PC-3 (cell line): Measurements from ENCODE around the gene SMAD1. TPM values are rescaled to one million over a fixed set of nuclear protein-coding genes. Genes with fewer than 3 reads are reported as not detected.

Source experiments
- ATAC-seq: fragments of 200-7000 bp; cut with Tn5 transposase; 2 replicates; pipeline ENCODE4 v1.9.1; 2020; ENCODE audit warnings: mild to moderate bottlenecking, moderate library complexity
- BruUV-seq: library from RNA; stranded (reverse); fragments of 400-500 nt; replicated peaks from 2 replicates; lab custom pipeline; 2021; lab: Mats Ljungman, UMichigan
- CTCF ChIA-PET: fragments of 300-600 bp; sonication (Branson Sonifier 250); formaldehyde crosslinking; loops from one replicate; lab custom pipeline; 2022; ENCODE audit warnings: antibody characterized with exemption; lab: Charles Lee
- POLR2A ChIA-PET: fragments of 300-600 bp; sonication (Branson Sonifier 250); formaldehyde crosslinking; loops from one replicate; lab custom pipeline; 2022; ENCODE audit warnings: antibody characterized with exemption; ENCODE audit not compliant: unreplicated experiment; lab: Charles Lee
- DNase-seq: peaks from one replicate; pipeline ENCODE4 v3.0.0-alpha.2; 2015
- H2AFZ ChIP-seq: fragments of 300-600 bp; sonication (generic); 2 replicates; pipeline ENCODE4 v1.6.0; 2016; ENCODE audit warnings: antibody characterized with exemption, low read length
- H3F3A ChIP-seq: fragments of 300-600 bp; sonication (generic); one replicate; pipeline ENCODE4 v1.6.0; 2017; ENCODE audit warnings: antibody characterized with exemption, low read length, control low read depth, mild to moderate bottlenecking; ENCODE audit not compliant: unreplicated experiment
- H3K27ac ChIP-seq: fragments of 300-600 bp; sonication (generic); 2 replicates; pipeline ENCODE4 v1.5.1; 2016; ENCODE audit warnings: mild to moderate bottlenecking, low read length
- H3K27me3 ChIP-seq: fragments of 300-600 bp; sonication (generic); 2 replicates; pipeline ENCODE4 v1.6.1; 2016; ENCODE audit warnings: low read length, mixed read lengths
- H3K36me3 ChIP-seq: fragments of 300-600 bp; sonication (generic); 2 replicates; pipeline ENCODE4 v1.6.1; 2016; ENCODE audit warnings: low read depth, mixed run types, low read length, mixed read lengths
- H3K4me1 ChIP-seq: fragments of 300-600 bp; sonication (generic); 2 replicates; pipeline ENCODE4 v1.5.1; 2016; ENCODE audit warnings: low read length; ENCODE audit not compliant: insufficient read depth
- H3K4me2 ChIP-seq: fragments of 300-600 bp; sonication (generic); 2 replicates; pipeline ENCODE4 v1.6.0; 2016; ENCODE audit warnings: low read length
- H3K4me3 ChIP-seq: fragments of 300-600 bp; sonication (generic); 2 replicates; pipeline ENCODE4 v1.5.1; 2016; ENCODE audit warnings: mild to moderate bottlenecking, low read length, mixed read lengths
- H3K79me2 ChIP-seq: fragments of 300-600 bp; sonication (generic); 2 replicates; pipeline ENCODE4 v1.6.1; 2017; ENCODE audit warnings: low read length, mixed read lengths
- H3K9ac ChIP-seq: fragments of 300-600 bp; sonication (generic); 2 replicates; pipeline ENCODE4 v1.6.0; 2016; ENCODE audit warnings: mild to moderate bottlenecking, low read length
- H3K9me2 ChIP-seq: fragments of 300-600 bp; sonication (generic); replicated peaks from 2 replicates; pipeline ENCODE4 v1.6.1; 2016; ENCODE audit warnings: mixed run types, low read length, mixed read lengths
- H3K9me3 ChIP-seq: fragments of 300-600 bp; sonication (generic); 2 replicates; pipeline ENCODE4 v1.6.1; 2016; ENCODE audit warnings: low read length, mixed read lengths
- H4K20me1 ChIP-seq: fragments of 300-600 bp; sonication (generic); 2 replicates; pipeline ENCODE4 v1.6.1; 2016; ENCODE audit warnings: low read length, mixed read lengths
- EZH2 ChIP-seq: fragments of 300-600 bp; sonication (generic); IDR thresholded peaks from one replicate; pipeline ENCODE4 v1.6.1; 2017; ENCODE audit warnings: antibody characterized with exemption, mild to moderate bottlenecking, low read length; ENCODE audit not compliant: unreplicated experiment
- EZH2phosphoT487 ChIP-seq: fragments of 300-600 bp; sonication (generic); IDR thresholded peaks from 2 replicates; pipeline ENCODE4 v1.6.1; 2018; ENCODE audit warnings: mild to moderate bottlenecking, antibody characterized with exemption, low read length, borderline replicate concordance
- intact Hi-C: fragments of 100-400 bp; cut with micrococcal nuclease; formaldehyde crosslinking; loops from 2 replicates; pipeline ENCODE4 v1.9.0; 2023
- total RNA-seq: library from RNA; depleted of rRNA; stranded (reverse); fragments of >200 nt; gene quantifications from 2 replicates; pipeline ENCODE4 v1.2.3, GENCODE V29; 2014
- TF ChIP-seq, protein P1 (sequence below): fragments of 300-600 bp; sonication (generic); conservative IDR thresholded peaks from 2 replicates; pipeline ENCODE4 v1.5.1; 2017; ENCODE audit warnings: antibody characterized with exemption, low read depth, mild to moderate bottlenecking, low read length

SMAD1 gene
- total RNA-seq, 1 experiment from 2014 or later: 13.3 TPM

GRCh38 chr4:145513020-145513621, 31.5 kb downstream of the SMAD1 start:
- BruUV-seq: no TSS peak
- H3K9me2 ChIP-seq: no peaks in the 10 kb centered on the region
- ChIA-PET POLR2A (no interaction called here), CTCF (no interaction called here)
- DNase-seq: no peak
- H3K9me3 ChIP-seq: peaks cover 21% of the 10 kb centered on the region
- no peak overlapping the region for H2AFZ ChIP-seq
- H3K79me2 ChIP-seq: peaks cover 31% of the 10 kb centered on the region
- no peaks in the 10 kb centered on the region for H3K27me3 ChIP-seq
- H3K27ac ChIP-seq: no peak overlapping the region
- no peak overlapping the region for H3K9ac ChIP-seq
- ATAC-seq: no peak
- H3K4me2 ChIP-seq: no peak overlapping the region
- intact Hi-C loops: no loop called here
- H4K20me1 ChIP-seq: no peaks in the 10 kb centered on the region
- no peak for TF ChIP-seq EZH2
- TF ChIP-seq EZH2phosphoT487: no peak
- TF ChIP-seq, protein P1, sequence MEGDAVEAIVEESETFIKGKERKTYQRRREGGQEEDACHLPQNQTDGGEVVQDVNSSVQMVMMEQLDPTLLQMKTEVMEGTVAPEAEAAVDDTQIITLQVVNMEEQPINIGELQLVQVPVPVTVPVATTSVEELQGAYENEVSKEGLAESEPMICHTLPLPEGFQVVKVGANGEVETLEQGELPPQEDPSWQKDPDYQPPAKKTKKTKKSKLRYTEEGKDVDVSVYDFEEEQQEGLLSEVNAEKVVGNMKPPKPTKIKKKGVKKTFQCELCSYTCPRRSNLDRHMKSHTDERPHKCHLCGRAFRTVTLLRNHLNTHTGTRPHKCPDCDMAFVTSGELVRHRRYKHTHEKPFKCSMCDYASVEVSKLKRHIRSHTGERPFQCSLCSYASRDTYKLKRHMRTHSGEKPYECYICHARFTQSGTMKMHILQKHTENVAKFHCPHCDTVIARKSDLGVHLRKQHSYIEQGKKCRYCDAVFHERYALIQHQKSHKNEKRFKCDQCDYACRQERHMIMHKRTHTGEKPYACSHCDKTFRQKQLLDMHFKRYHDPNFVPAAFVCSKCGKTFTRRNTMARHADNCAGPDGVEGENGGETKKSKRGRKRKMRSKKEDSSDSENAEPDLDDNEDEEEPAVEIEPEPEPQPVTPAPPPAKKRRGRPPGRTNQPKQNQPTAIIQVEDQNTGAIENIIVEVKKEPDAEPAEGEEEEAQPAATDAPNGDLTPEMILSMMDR: no peak
- no peaks in the 10 kb centered on the region for H3F3A ChIP-seq
- H3K4me1 ChIP-seq: peaks cover 1% of the 10 kb centered on the region
- peaks cover 15% of the 10 kb centered on the region; the same call in 1 of the 2 replicates for H3K36me3 ChIP-seq
- no peak overlapping the region for H3K4me3 ChIP-seq

- TF ChIP-seq EZH2 (no peak), EZH2phosphoT487 (no peak)
- TF ChIP-seq, protein P1: no peak
These were observed 38.5 kb downstream of the SMAD1 start for GRCh38 chr4:145520172-145520571.

DNA sequence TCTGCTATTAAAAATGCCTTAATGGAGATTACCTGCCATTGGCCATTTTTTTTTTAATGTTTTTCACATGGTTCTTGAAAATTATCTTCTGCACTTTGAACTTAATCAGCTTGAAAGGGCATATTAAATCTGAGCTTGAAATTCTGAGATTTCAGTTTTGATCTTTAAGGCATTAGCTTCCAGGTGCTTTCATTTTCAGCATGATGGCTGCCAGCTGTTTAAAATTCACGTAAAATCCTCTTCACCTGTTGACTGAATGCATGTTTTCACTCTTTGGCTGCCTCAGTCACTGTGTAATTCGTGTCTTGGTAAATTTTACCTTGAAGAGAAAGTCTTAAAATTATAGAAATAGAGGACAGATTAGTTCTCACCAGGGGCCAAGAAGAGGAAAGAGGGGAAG, 39.6 kb downstream of the SMAD1 start:
- no peaks in the 10 kb centered on the region for H3K9me2 ChIP-seq
- no peak overlapping the region for H3K27ac ChIP-seq
- intact Hi-C loops: no loop called here
- no peak for ATAC-seq
- DNase-seq: no peak
- H2AFZ ChIP-seq: no peak overlapping the region
- H3K4me1 ChIP-seq: peaks cover 20% of the 10 kb centered on the region
- no peak overlapping the region for H3K4me3 ChIP-seq
- H3K9ac ChIP-seq: no peak overlapping the region
- POLR2A ChIA-PET: interaction anchor here (1.0 kb wide), 1 partner anchor 993 kb away, joined by 3 read pairs; no protein-coding TSS in a partner anchor
- TF ChIP-seq EZH2 (no peak), EZH2phosphoT487 (no peak)
- TF ChIP-seq, protein P1: no peak
- H3K9me3 ChIP-seq: no peaks in the 10 kb centered on the region
- no peak overlapping the region for H3K4me2 ChIP-seq
- 0 out of 2 replicates have a peak, but pooled peaks cover 2% of the 10 kb centered on the region for H3K36me3 ChIP-seq
- no peaks in the 10 kb centered on the region for H3F3A ChIP-seq
- H3K27me3 ChIP-seq: no peaks in the 10 kb centered on the region
- no peaks in the 10 kb centered on the region for H4K20me1 ChIP-seq
- H3K79me2 ChIP-seq: no peaks in the 10 kb centered on the region; the same call in 1 of the 2 replicates
- CTCF ChIA-PET: no interaction called here
- no TSS peak for BruUV-seq

More at GRCh38 chr4:145520172-145520571, 38.5 kb downstream of the SMAD1 start:
- H3K36me3 ChIP-seq: 0 out of 2 replicates have a peak, but pooled peaks cover 2% of the 10 kb centered on the region
- H3K9me2 ChIP-seq: no peaks in the 10 kb centered on the region
- POLR2A ChIA-PET: no interaction called here
- intact Hi-C loops: no loop called here
- no peaks in the 10 kb centered on the region for H4K20me1 ChIP-seq
- H3F3A ChIP-seq: no peaks in the 10 kb centered on the region
- H3K4me3 ChIP-seq: no peak overlapping the region
- H3K27ac ChIP-seq: no peak overlapping the region
- no TSS peak for BruUV-seq
- H3K9me3 ChIP-seq: no peaks in the 10 kb centered on the region
- peaks cover 9% of the 10 kb centered on the region for H3K4me1 ChIP-seq
- DNase-seq: no peak
- H3K9ac ChIP-seq: no peak overlapping the region
- H3K27me3 ChIP-seq: no peaks in the 10 kb centered on the region
- CTCF ChIA-PET: no interaction called here
- H2AFZ ChIP-seq: no peak overlapping the region
- no peak overlapping the region for H3K4me2 ChIP-seq
- ATAC-seq: no peak
- H3K79me2 ChIP-seq: no peaks in the 10 kb centered on the region; the same call in 1 of the 2 replicates
